Endodermal cell (in vitro differentiated cells): Measurements from ENCODE around the gene CHAF1B. TPM values are rescaled to one million over a fixed set of nuclear protein-coding genes. Genes with fewer than 3 reads are reported as not detected.
A peak's percentile ranks its signal among the peaks of the same experiment; 100 is the strongest.

Experiments used
- DNase-seq: peaks from one replicate; pipeline ENCODE4 v3.0.0-alpha.2; 2017
- H3K27ac ChIP-seq: 2 replicates; pipeline ENCODE4 v1.5.1; 2013; ENCODE audit warnings: mild to moderate bottlenecking, low read depth, low read length, moderate library complexity
- H3K27me3 ChIP-seq: 2 replicates; pipeline ENCODE4 v1.6.1; 2013; ENCODE audit warnings: mild to moderate bottlenecking, low read length, moderate library complexity; ENCODE audit not compliant: insufficient read depth, control insufficient read depth, poor library complexity, severe bottlenecking
- H3K36me3 ChIP-seq: 2 replicates; pipeline ENCODE4 v1.7.0; 2013; ENCODE audit warnings: mild to moderate bottlenecking, low read length, moderate library complexity; ENCODE audit not compliant: control insufficient read depth, insufficient read depth
- H3K4me1 ChIP-seq: one replicate; pipeline ENCODE4 v1.7.0; 2013; ENCODE audit warnings: low read length; ENCODE audit not compliant: control insufficient read depth, insufficient read depth
- H3K4me3 ChIP-seq: 2 replicates; pipeline ENCODE4 v1.5.1; 2013; ENCODE audit warnings: mild to moderate bottlenecking, low read length, moderate library complexity
- H3K9ac ChIP-seq: 2 replicates; pipeline ENCODE4 v1.6.1; 2013; ENCODE audit warnings: mild to moderate bottlenecking, low read length, moderate library complexity; ENCODE audit not compliant: poor library complexity, severe bottlenecking; ENCODE audit errors: extremely low read depth
- H3K9me3 ChIP-seq: 2 replicates; pipeline ENCODE4 v1.6.1; 2013; ENCODE audit warnings: mild to moderate bottlenecking, low read length, moderate library complexity; ENCODE audit not compliant: control insufficient read depth
- H3K27ac Mint-ChIP-seq: 2 replicates; pipeline ENCODE4 v1.8.0; 2020; ENCODE audit warnings: mixed read lengths
- H3K27me3 Mint-ChIP-seq: 2 replicates; pipeline ENCODE4 v1.8.0; 2021; ENCODE audit warnings: mild to moderate bottlenecking, mixed read lengths; ENCODE audit not compliant: insufficient read depth
- H3K36me3 Mint-ChIP-seq: 2 replicates; pipeline ENCODE4 v1.8.0; 2020; ENCODE audit warnings: low read depth, mixed read lengths
- H3K4me1 Mint-ChIP-seq: 2 replicates; pipeline ENCODE4 v1.8.0; 2020; ENCODE audit warnings: mixed read lengths
- H3K4me3 Mint-ChIP-seq: 2 replicates; pipeline ENCODE4 v1.8.0; 2020; ENCODE audit warnings: mild to moderate bottlenecking, moderate library complexity, mixed read lengths
- H3K9me3 Mint-ChIP-seq: 2 replicates; pipeline ENCODE4 v1.8.0; 2020; ENCODE audit warnings: mild to moderate bottlenecking, mixed read lengths
- CTCF ChIP-seq: fragments of 200-600 bp; sonication (generic); conservative IDR thresholded peaks from 2 replicates; pipeline ENCODE4 v1.5.0; 2021; ENCODE audit warnings: antibody characterized with exemption, mild to moderate bottlenecking
- WGBS, 2 experiments: methylation state at CpG; one replicate each; pipeline versions ENCODE4 v1.1.5 to v1.1.7; 2013; ENCODE audit warnings: missing lambda C conversion rate in 2 of 2, mixed read lengths in 1 of 2; ENCODE audit not compliant: insufficient coverage in 1 of 2, insufficient read length in 1 of 2; 5-methylcytosine and 5-hydroxymethylcytosine counted together
- total RNA-seq, 2 donors: library from RNA; stranded (reverse); fragmentation: NEBNext Ultra II Directional in 1 of 2; extraction: Animal tissue kit (Norgen Biotek cat#: 25700) in 1 of 2; gene quantifications; 2 replicates in 1 of 2; 3 replicates in 1 of 2; pipeline ENCODE4 v1.2.1, GENCODE V29; 2021

CHAF1B gene
- total RNA-seq, 2 donors from 2014 or later, result 16.3 to 27.1 TPM

- Histone ChIP-seq H3K4me3 (no peak overlapping the region), H3K4me1 (no peaks in the 10 kb centered on the region), H3K27me3 (no peaks in the 10 kb centered on the region), H3K36me3 (peaks cover 53% of the 10 kb centered on the region), H3K27ac (no peak overlapping the region), H3K9me3 (no peaks in the 10 kb centered on the region), H3K9ac (no peak overlapping the region)
- WGBS, 2 experiments, result 93 to 100% methylated on average over 2 to 5 of the region's 5 CpGs
- no peak overlapping the region for H3K4me3 Mint-ChIP-seq
- no peaks in the 10 kb centered on the region for H3K4me1 Mint-ChIP-seq
- DNase-seq, result peak; percentile 38
- peak overlapping the region; percentile 64 for H3K27ac Mint-ChIP-seq
- H3K36me3 Mint-ChIP-seq, result peaks cover 53% of the 10 kb centered on the region
- peaks cover 2% of the 10 kb centered on the region for H3K9me3 Mint-ChIP-seq
- no peak for TF ChIP-seq CTCF
- no peaks in the 10 kb centered on the region for H3K27me3 Mint-ChIP-seq
Observed at GRCh38 chr21:36403713-36404112, 18.5 kb downstream of the CHAF1B start.

DNA sequence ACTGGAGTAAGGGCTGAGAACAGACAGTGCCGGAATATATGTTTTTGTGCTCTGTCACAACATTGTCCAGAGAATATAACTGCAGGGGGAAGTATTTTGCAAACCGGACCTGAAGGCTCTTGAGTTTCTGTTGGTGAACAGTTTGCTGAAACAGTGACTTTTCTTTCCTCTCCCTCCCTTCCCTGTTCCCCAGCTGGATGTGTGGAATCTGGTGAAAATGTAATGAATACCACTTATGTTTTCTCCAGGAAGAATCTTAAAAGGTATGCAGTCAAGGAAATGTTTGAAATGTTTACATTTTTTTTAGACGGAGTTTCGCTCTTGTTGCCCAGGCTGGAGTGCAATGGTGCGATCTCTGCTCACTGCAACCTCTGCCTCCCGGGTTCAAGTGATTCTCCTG is 23.4 kb downstream of the CHAF1B start:
- Mint-ChIP-seq H3K9me3 (peaks cover 2% of the 10 kb centered on the region), H3K36me3 (peaks cover 53% of the 10 kb centered on the region)

GRCh38 chr21:36411301-36411700 is 26.1 kb downstream of the CHAF1B start:
- Histone ChIP-seq H3K9ac (no peak overlapping the region), H3K4me3 (no peak overlapping the region), H3K27me3 (no peaks in the 10 kb centered on the region), H3K9me3 (no peaks in the 10 kb centered on the region), H3K27ac (no peak overlapping the region), H3K4me1 (no peaks in the 10 kb centered on the region), H3K36me3 (peaks cover 49% of the 10 kb centered on the region)
- no peak overlapping the region for H3K4me3 Mint-ChIP-seq
- H3K9me3 Mint-ChIP-seq, result no peaks in the 10 kb centered on the region
- no peak for TF ChIP-seq CTCF
- H3K27ac Mint-ChIP-seq, result no peak overlapping the region
- no peaks in the 10 kb centered on the region for H3K27me3 Mint-ChIP-seq
- peaks cover 61% of the 10 kb centered on the region for H3K36me3 Mint-ChIP-seq
- peaks cover 27% of the 10 kb centered on the region for H3K4me1 Mint-ChIP-seq
- DNase-seq, result no peak
- 92 to 96% methylated on average over 7 to 10 of the region's 10 CpGs for WGBS, 2 experiments

More for the DNA sequence above, 23.4 kb downstream of the CHAF1B start:
- H3K4me3 Mint-ChIP-seq, result no peak overlapping the region
- no peak overlapping the region for H3K9ac ChIP-seq
- no peak overlapping the region for H3K27ac ChIP-seq
- H3K36me3 ChIP-seq, result peaks cover 50% of the 10 kb centered on the region
- DNase-seq, result no peak
- WGBS, 2 experiments, result 97 to 100% methylated on average over 5 to 6 of the region's 6 CpGs
- peaks cover 4% of the 10 kb centered on the region for H3K4me1 Mint-ChIP-seq
- H3K9me3 ChIP-seq, result no peaks in the 10 kb centered on the region
- H3K4me1 ChIP-seq, result no peaks in the 10 kb centered on the region
- no peaks in the 10 kb centered on the region for H3K27me3 Mint-ChIP-seq
- no peak overlapping the region for H3K4me3 ChIP-seq
- TF ChIP-seq CTCF, result no peak
- H3K27ac Mint-ChIP-seq, result no peak overlapping the region
- no peaks in the 10 kb centered on the region for H3K27me3 ChIP-seq
